Fibroblast of lung (primary cell): ENCODE results near the gene THEMIS2. TPM values are rescaled to one million over a fixed set of nuclear protein-coding genes. Genes with fewer than 3 reads are reported as not detected.

Experiments
- DNase-seq, 2 donors: peaks; one replicate each; pipeline versions ENCODE4 v3.0.0 to v3.0.0-alpha.2; 2010; ENCODE audit warnings: low read depth in 2 of 2
- H2AFZ ChIP-seq: 2 replicates; pipeline ENCODE4 v1.5.1; 2012; ENCODE audit warnings: low read length, control low read depth, inconsistent platforms
- H3K27ac ChIP-seq: 2 replicates; pipeline ENCODE4 v1.5.1; 2011; ENCODE audit warnings: low read length, control low read depth; ENCODE audit not compliant: insufficient read depth
- H3K27me3 ChIP-seq: 2 replicates; pipeline ENCODE4 v1.5.1; 2011; ENCODE audit warnings: mild to moderate bottlenecking, low read length; ENCODE audit not compliant: control insufficient read depth, insufficient read depth
- H3K36me3 ChIP-seq: 2 replicates; pipeline ENCODE4 v1.5.1; 2011; ENCODE audit warnings: low read length; ENCODE audit not compliant: control insufficient read depth, insufficient read depth
- H3K4me1 ChIP-seq: 2 replicates; pipeline ENCODE4 v1.5.1; 2011; ENCODE audit warnings: low read length; ENCODE audit not compliant: control insufficient read depth, insufficient read depth; ENCODE audit errors: extremely low read depth
- H3K4me2 ChIP-seq: 2 replicates; pipeline ENCODE4 v1.5.1; 2011; ENCODE audit warnings: low read length, control low read depth; ENCODE audit not compliant: insufficient read depth; ENCODE audit errors: extremely low read depth
- H3K4me3 ChIP-seq, 4 experiments: fragments of 200-600 bp in 1 of 4; sonication (generic) in 1 of 4; replicated peaks in 1 of 4; 2 replicates each; pipeline ENCODE4 v1.5.1; 2011 to 2016; ENCODE audit warnings: low read length in 4 of 4, low read depth in 3 of 4, mild to moderate bottlenecking in 3 of 4, control low read depth in 2 of 4, inconsistent platforms in 1 of 4, mixed read lengths in 1 of 4; ENCODE audit not compliant: insufficient read depth in 1 of 4; ENCODE audit errors: control extremely low read depth in 1 of 4
- H3K79me2 ChIP-seq: 2 replicates; pipeline ENCODE4 v1.5.1; 2012; ENCODE audit warnings: mild to moderate bottlenecking, low read length, inconsistent platforms; ENCODE audit not compliant: control insufficient read depth, insufficient read depth
- H3K9ac ChIP-seq: 2 replicates; pipeline ENCODE4 v1.5.1; 2011; ENCODE audit warnings: mild to moderate bottlenecking, low read length, control low read depth; ENCODE audit not compliant: insufficient read depth
- H3K9me3 ChIP-seq: 2 replicates; pipeline ENCODE4 v1.5.1; 2012; ENCODE audit warnings: low read depth, low read length; ENCODE audit not compliant: control insufficient read depth, insufficient read depth
- H4K20me1 ChIP-seq: 2 replicates; pipeline ENCODE4 v1.5.1; 2011; ENCODE audit warnings: low read length; ENCODE audit not compliant: control insufficient read depth, insufficient read depth; ENCODE audit errors: extremely low read depth
- EZH2 ChIP-seq: IDR thresholded peaks from 2 replicates; pipeline ENCODE4 v1.5.1; 2012; ENCODE audit warnings: low read length, control low read depth, mild to moderate bottlenecking; ENCODE audit errors: missing control alignments
- polyA plus RNA-seq, 2 donors: library from polyadenylated mRNA; depleted of rRNA in 1 of 2; stranded (reverse) in 1 of 2; unstranded in 1 of 2; fragments of >200 nt; gene quantifications; 2 replicates each; pipeline ENCODE4 v1.2.1, GENCODE V29; 2011 to 2012; ENCODE audit warnings: missing spikeins in 1 of 2
- total RNA-seq: library from RNA; depleted of rRNA; stranded (reverse); fragments of >200 nt; gene quantifications from 2 replicates; pipeline ENCODE4 v1.2.1, GENCODE V29; 2014
- TF ChIP-seq, protein P1 (sequence below), 2 donors: IDR thresholded peaks in 1 of 2; conservative IDR thresholded peaks in 1 of 2; 1 replicate in 1 of 2; 2 replicates in 1 of 2; pipeline ENCODE4 v1.5.1; 2011 to 2012; ENCODE audit warnings: low read length in 2 of 2, control low read depth in 1 of 2, inconsistent platforms in 1 of 2, low read depth in 1 of 2, mild to moderate bottlenecking in 1 of 2

Gene THEMIS2
- total and polyA plus RNA-seq, 2 donors (not counting 1 experiment from before 2014, with no cell fraction given) = 4.0 to 43.6 TPM

DNA sequence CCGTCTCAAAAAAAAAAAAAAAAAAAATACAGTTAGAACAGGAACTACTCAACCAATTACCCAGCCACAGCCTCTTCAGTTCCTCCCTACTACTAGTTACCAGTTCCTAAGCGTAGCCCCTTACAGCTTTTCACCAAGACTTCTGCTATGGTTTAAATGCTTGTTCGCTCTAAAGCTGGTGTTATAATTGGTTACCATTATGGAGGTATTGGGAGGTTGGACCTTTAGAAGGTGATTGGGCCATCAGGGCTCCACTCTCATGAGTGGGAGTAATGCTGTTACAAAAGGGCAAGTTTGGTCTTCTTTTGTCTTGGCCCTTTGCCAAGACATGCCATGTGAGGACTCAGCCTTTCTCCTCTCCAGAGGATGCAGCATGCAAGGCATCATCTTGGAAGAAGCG is 59.4 kb downstream of the THEMIS2 start:
- DNase-seq = no peak
- Histone ChIP-seq H3K9me3 (no peaks in the 10 kb centered on the region), H3K4me3 (no peak overlapping the region), H3K27me3 (peaks cover 13% of the 10 kb centered on the region), H2AFZ (no peak overlapping the region), H3K27ac (no peak overlapping the region), H4K20me1 (no peaks in the 10 kb centered on the region), H3K9ac (no peak overlapping the region), H3K79me2 (no peaks in the 10 kb centered on the region), H3K36me3 (no peaks in the 10 kb centered on the region), H3K4me2 (no peak overlapping the region), H3K4me1 (no peaks in the 10 kb centered on the region)
- TF ChIP-seq, protein P1, sequence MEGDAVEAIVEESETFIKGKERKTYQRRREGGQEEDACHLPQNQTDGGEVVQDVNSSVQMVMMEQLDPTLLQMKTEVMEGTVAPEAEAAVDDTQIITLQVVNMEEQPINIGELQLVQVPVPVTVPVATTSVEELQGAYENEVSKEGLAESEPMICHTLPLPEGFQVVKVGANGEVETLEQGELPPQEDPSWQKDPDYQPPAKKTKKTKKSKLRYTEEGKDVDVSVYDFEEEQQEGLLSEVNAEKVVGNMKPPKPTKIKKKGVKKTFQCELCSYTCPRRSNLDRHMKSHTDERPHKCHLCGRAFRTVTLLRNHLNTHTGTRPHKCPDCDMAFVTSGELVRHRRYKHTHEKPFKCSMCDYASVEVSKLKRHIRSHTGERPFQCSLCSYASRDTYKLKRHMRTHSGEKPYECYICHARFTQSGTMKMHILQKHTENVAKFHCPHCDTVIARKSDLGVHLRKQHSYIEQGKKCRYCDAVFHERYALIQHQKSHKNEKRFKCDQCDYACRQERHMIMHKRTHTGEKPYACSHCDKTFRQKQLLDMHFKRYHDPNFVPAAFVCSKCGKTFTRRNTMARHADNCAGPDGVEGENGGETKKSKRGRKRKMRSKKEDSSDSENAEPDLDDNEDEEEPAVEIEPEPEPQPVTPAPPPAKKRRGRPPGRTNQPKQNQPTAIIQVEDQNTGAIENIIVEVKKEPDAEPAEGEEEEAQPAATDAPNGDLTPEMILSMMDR (conservative IDR thresholded peaks at IDR 0.05 in 1 of 2, IDR thresholded peaks at IDR 0.05 in 1 of 2; ENCODE audit: low read depth in 1 of 2, low read length in 2 of 2) = no peak
- no peak for TF ChIP-seq EZH2

DNA sequence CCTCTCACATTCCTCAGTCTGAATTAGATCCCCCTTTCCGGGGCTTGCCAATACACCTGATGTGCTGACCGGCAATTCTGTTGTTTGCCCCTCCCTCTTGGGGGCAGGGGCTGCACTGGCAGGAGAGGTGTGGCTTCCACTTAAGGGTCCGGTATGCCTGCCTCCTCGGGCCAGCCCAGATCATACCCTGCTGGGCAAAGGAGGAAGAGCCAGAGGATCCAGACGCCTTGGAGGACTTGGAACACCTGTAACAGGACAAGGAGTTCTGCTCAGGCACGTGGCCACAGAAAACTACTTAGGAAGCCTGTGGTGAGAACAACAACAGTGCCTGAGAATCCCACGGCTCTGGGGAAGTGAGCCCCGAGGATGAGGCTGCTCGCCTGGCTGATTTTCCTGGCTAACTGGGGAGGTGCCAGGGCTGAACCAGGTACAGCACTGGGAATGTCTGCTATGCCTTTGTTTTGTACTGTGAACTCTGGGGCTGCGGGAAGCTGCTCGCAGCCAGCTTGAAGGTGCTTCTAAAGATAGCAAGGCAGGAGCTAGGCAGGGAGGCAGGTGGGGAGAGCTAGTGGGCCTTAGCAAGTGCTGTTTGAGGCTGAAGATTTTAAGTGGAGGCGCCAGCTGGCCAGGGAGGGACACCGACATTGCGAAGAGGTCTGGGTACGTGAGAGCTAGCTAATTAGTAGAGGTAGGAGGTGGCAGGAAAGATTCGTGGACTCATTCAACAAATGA is 62.6 kb downstream of the THEMIS2 start, which contains the start of gene SMPDL3B:
TSS of gene SMPDL3B (plus strand) at position 183 of the 732 bp plus-strand sequence. CDS start at position 367, 184 bp downstream.
- no peaks in the 10 kb centered on the region for H3K36me3 ChIP-seq
- no peaks in the 10 kb centered on the region for H3K4me1 ChIP-seq
- DNase-seq = peak in 1 of 2 donors; percentile 19
- H3K27ac ChIP-seq = no peak within 1 kb of the TSS
- H3K4me3 ChIP-seq = no peak within 1 kb of the TSS
- no peaks in the 10 kb centered on the region for H3K9me3 ChIP-seq
- H3K9ac ChIP-seq = no peak within 1 kb of the TSS
- no peak for TF ChIP-seq EZH2
- TF ChIP-seq, protein P1 (conservative IDR thresholded peaks at IDR 0.05 in 1 of 2, IDR thresholded peaks at IDR 0.05 in 1 of 2; ENCODE audit: low read depth in 1 of 2, low read length in 2 of 2) = no peak
- peaks cover 13% of the 10 kb centered on the region for H3K27me3 ChIP-seq
- peak within 1 kb of the TSS; percentile 16 for H2AFZ ChIP-seq
- H3K79me2 ChIP-seq = no peaks in the 10 kb centered on the region
- no peaks in the 10 kb centered on the region for H4K20me1 ChIP-seq
- H3K4me2 ChIP-seq = peak within 1 kb of the TSS; percentile 23

DNA sequence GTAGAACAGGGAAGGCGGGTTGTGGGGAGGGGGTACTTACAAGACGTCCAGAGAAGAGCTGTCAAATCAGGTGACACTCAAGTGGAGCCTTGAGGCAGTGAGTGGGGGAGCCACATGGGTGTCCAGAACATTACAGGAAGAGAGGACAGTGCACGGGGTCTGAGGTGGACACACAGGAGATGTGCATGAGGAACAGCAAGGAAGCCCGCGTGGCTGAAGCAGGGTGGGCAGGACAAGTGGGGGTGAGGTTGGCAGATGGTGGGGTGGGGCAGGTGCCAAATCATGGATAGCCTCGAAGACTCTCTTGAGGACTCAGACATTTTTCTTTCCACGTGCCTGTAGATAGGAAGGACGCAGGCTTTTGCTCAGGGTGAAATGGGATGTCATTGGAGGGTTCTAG is 63.4 kb downstream of the THEMIS2 start:
- Histone ChIP-seq H3K9ac (no peak overlapping the region), H3K4me2 (no peak overlapping the region), H3K27me3 (peaks cover 13% of the 10 kb centered on the region), H3K9me3 (no peaks in the 10 kb centered on the region), H4K20me1 (no peaks in the 10 kb centered on the region), H3K4me3 (no peak overlapping the region), H3K27ac (no peak overlapping the region), H2AFZ (no peak overlapping the region), H3K36me3 (no peaks in the 10 kb centered on the region), H3K79me2 (no peaks in the 10 kb centered on the region), H3K4me1 (no peaks in the 10 kb centered on the region)
- DNase-seq = no peak
- TF ChIP-seq EZH2 = no peak
- TF ChIP-seq, protein P1 (conservative IDR thresholded peaks at IDR 0.05 in 1 of 2, IDR thresholded peaks at IDR 0.05 in 1 of 2; ENCODE audit: low read depth in 1 of 2, low read length in 2 of 2) = no peak

Other genes with a start within 250 kb of the THEMIS2 start
- under 0.01 TPM in 1 of 2 replicates, not detected in the other for gene FGR, start 237.4 kb upstream of the THEMIS2 start, total RNA-seq
- not detected in 2 replicates for gene FGR, start 237.4 kb upstream of the THEMIS2 start, polyA plus RNA-seq
- gene IFI6, start 200.4 kb upstream of the THEMIS2 start, total RNA-seq = 64.7 and 68.4 TPM in 2 replicates
- 14.9 and 43.7 TPM in 2 replicates for gene IFI6, start 200.4 kb upstream of the THEMIS2 start, polyA plus RNA-seq
- 13.1 and 17.5 TPM in 2 replicates for gene FAM76A, start 146.6 kb upstream of the THEMIS2 start, total RNA-seq
- 9.2 and 13.5 TPM in 2 replicates for gene FAM76A, start 146.6 kb upstream of the THEMIS2 start, polyA plus RNA-seq
- gene STX12, start 99.3 kb upstream of the THEMIS2 start, total RNA-seq = 60.8 and 62.1 TPM in 2 replicates
- 36.0 and 76.7 TPM in 2 replicates for gene STX12, start 99.3 kb upstream of the THEMIS2 start, polyA plus RNA-seq
- 48.9 and 50.6 TPM in 2 replicates for gene PPP1R8, start 41.8 kb upstream of the THEMIS2 start, total RNA-seq
- 42.2 and 49.8 TPM in 2 replicates for gene PPP1R8, start 41.8 kb upstream of the THEMIS2 start, polyA plus RNA-seq
- gene RPA2, start 42.0 kb downstream of the THEMIS2 start, total RNA-seq = 28.4 and 37.5 TPM in 2 replicates
- 25.7 and 38.8 TPM in 2 replicates for gene RPA2, start 42.0 kb downstream of the THEMIS2 start, polyA plus RNA-seq
- 0.17 and 0.26 TPM in 2 replicates for gene SMPDL3B, start 62.5 kb downstream of the THEMIS2 start, total RNA-seq
- gene SMPDL3B, start 62.5 kb downstream of the THEMIS2 start, polyA plus RNA-seq = not detected in 2 replicates
- 4.4 and 9.2 TPM in 2 replicates for gene XKR8, start 87.4 kb downstream of the THEMIS2 start, total RNA-seq
- gene XKR8, start 87.4 kb downstream of the THEMIS2 start, polyA plus RNA-seq = 5.5 and 9.4 TPM in 2 replicates
- gene EYA3, start 216.1 kb downstream of the THEMIS2 start, total RNA-seq = 11.2 and 11.3 TPM in 2 replicates
- 15.4 and 17.5 TPM in 2 replicates for gene EYA3, start 216.1 kb downstream of the THEMIS2 start, polyA plus RNA-seq